8988T (cell line): ENCODE results near the gene PEX16.
A peak's percentile ranks its signal among the peaks of the same experiment; 100 is the strongest.

ENCODE experiments used
- DNase-seq: peaks from one replicate; pipeline ENCODE4 v3.0.0; 2011

Gene PEX16

GRCh38 chr11:45917623-45918330, at the start of gene PEX16:
Gene PEX16 (minus strand): TSS chr11:45917877. CDS start chr11:45917811, 66 bp downstream.
- peak; percentile 99 for DNase-seq

DNA sequence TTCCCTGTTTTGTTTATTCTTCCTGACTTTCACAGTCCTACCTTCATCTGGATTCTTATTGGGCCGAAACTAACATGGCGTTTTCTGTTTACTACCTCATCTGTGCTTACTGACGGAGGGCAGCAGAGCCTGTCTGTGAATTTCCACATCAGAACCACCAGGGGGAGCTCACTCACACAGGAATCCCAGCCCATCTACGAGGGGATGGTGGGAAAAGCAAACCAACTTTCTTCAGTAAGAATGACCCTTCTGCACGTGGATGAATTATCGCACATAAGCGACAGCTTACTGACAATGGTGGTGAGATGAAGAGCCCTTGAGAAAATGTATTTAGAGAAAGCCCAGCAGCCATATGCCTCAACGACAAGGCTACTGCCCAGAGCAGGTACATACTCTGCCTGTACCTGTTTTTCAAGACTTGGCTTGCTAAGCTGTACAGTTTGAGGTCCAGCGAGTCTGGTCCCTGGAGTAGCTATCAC, 47.3 kb upstream of the PEX16 start:
- peak; percentile 29 for DNase-seq

- no peak for DNase-seq
Measured at GRCh38 chr11:45961751-45962240, 44.1 kb upstream of the PEX16 start.

- DNase-seq: no peak
Measured at GRCh38 chr11:45960387-45961095, 42.9 kb upstream of the PEX16 start.

- DNase-seq: no peak
Measured at GRCh38 chr11:45959851-45960250, 42.2 kb upstream of the PEX16 start.

GRCh38 chr11:45949992-45950407, 32.3 kb upstream of the PEX16 start:
- DNase-seq: no peak

- DNase-seq: no peak
Measured at GRCh38 chr11:45948356-45948755, 30.7 kb upstream of the PEX16 start.

DNA sequence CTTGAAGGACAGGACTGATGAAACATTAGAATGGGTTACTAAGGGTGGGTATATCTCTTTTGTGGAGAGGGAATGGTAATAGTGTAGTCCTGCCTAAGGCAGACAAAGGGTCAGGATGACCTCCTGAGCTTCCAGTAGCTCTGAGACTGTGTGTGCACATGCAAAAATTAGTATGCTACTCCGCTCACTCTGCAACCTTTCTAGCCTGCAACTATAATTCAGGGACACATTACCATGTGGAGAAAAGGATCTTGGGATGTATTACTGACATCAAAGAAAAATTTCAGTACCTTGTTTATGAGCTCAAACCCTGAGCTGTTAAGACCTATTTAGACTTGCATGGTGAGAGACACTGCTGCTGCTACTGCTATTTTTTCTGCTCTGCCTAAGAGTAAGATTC, 30.2 kb upstream of the PEX16 start:
- no peak for DNase-seq

- DNase-seq: no peak
Measured at GRCh38 chr11:45945397-45945999, 27.8 kb upstream of the PEX16 start.

DNA sequence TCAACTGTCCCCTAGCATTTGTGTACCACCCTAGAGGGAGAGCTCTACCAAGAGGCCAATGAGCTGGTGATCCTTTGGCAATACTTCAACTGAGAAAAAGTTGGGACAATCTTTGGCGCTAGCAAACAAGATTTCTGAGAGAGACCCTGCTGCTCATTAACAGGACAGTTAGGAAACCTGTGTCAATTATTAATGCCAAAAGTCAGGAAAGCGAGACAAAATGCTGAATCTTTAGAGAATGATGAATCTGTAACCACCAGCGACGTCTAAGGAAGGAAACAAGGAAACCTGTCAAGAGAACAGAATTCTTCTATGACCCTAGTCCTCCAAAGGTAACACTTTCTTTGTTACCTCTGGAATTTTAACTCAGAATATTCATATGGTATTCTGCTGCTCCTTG, 24.7 kb upstream of the PEX16 start:
- DNase-seq: no peak

DNA sequence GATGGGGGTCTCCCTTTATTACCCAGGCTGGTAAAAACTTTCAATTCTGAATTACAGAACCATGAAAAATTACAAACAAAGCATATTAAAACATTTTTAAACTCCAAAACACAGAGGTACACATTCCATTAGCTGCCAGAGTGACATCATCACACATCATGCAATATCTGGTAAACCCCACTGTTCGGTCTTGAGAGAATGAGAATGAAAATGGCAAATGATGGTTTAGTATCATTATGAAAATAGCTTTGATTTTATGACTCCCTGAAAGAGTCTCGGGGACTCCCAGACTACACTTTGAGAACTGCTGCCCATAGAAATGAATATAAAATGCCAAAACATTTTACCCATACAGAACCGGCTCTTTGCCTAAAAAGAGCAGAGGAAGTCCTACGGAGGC, 23.6 kb upstream of the PEX16 start:
- DNase-seq: no peak

DNA sequence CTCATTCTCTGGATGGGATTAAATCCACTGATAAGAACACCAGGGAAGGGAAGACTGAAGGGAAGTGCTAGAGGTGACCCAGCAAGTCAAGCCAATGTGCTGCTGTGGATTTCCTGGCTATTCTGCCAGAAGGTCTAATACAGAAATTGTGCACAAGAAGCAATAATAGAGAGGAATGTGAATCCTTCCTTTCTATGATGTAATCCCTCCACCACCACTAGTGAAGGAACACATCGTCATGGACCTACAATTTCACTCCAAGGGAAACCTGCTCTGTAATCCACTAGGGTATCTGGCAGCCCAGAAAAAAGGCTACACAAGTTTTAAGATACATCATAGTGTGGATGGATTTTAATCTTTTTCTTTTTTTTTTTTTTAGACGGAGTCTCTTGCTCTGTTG, 22.2 kb upstream of the PEX16 start:
- DNase-seq: no peak

- DNase-seq: no peak
Measured at GRCh38 chr11:45937916-45938315, 20.2 kb upstream of the PEX16 start.

- DNase-seq: no peak
Measured at GRCh38 chr11:45936511-45937054, 18.9 kb upstream of the PEX16 start.

DNA sequence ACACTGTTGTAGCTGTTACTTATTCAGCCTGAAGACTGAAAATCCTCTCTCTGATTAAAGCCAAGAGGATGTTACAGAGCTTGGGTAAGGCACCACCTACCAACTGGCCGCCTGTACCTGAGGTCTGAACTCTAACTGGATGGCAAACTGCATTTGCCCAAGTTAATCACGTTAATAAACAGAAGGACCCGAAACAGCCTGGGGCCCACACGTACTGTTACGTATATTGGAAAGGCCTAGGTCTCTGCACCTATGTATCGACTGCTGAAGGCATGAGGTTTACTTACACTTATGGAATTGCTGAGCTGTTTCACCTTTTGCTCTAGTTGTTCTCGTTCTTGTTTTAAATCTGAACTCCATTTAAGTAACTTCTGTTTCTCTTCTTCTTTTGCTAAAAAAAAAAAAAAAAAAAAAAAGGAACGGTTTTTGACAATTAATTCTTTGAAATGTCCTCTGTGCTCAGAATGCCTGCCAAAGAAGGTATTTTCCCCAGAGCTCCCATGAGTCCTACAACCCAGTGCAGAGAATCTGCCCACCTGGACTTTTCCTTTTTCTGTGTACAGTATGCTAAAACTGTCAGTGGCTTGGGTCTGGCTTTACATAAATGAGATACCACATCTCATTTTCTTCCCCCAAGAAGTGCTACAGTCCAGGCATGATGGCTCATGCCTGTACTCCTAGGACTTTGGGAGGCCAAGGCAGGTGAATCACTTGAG, 17.8 kb upstream of the PEX16 start:
- no peak for DNase-seq

DNA sequence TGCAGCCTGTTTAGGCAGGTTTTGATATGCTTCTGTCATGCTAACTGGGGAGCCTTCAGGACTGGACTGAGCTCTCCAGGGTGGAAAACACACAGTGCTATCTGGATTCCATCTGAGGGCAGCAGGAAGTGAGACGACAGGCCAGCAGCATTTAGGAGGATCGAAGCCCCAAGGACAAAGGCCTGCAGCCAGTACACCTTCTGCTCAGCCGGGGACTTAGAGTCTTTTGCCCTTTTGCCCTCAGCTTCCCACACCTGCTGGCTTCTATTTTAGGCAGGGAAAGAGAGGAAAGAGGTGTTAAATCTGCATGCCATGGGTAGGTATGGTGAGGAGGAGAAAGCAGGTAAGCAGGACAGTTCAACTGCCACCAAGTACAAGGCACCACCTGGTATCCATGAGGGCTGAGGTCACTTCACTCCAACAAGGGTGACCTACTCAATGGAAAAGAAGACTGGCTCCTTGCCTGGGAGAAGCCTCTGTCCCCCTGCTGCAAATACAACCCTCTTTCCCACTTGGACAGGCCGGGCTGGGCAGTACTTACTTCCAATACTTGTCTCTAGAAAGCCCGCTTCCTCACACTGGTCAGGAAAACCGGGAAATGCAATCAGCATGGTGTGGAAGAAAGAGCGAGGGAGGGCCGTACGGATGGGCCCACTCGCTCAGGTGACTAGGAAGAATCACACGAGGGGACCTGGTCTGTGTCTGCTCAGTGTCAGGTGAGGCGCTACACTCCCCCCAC, 17.1 kb upstream of the PEX16 start:
- DNase-seq: no peak

DNA sequence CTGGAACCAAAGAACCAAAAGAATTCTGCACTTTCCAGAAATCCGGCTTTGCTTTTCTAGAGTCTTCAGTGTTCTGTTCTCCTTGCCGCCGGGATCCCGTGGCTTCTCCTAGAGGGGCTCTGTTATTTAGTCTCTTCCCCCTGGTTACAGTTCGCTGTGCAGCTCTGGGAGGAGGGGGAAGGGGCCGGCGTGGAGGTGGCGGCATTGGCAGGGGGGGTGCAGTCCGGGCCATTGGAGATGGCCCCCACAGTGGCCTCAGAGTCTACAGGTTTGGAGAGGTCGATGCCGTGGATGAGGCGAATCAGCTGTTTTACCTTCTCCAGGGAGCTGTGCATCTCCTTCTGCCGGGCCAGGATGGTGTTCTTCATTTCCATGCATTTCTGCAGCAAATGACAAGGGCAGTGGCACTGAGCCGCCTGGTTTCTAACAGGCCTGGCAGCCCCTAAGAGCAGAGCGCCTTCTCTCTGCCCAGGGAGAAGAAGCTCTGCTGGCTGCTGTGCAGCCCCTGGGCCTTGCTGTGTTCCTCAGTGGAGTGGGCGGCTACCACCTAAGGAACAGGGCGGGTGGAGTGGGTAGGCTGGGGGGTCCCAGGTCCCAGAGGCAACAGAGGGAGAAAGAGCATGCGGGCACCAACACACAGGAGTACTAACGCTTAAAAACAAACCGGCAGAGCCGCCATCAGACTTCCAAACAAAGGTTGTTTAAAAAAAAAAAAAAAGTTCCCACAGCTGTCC, 16.3 kb upstream of the PEX16 start:
- no peak for DNase-seq

DNA sequence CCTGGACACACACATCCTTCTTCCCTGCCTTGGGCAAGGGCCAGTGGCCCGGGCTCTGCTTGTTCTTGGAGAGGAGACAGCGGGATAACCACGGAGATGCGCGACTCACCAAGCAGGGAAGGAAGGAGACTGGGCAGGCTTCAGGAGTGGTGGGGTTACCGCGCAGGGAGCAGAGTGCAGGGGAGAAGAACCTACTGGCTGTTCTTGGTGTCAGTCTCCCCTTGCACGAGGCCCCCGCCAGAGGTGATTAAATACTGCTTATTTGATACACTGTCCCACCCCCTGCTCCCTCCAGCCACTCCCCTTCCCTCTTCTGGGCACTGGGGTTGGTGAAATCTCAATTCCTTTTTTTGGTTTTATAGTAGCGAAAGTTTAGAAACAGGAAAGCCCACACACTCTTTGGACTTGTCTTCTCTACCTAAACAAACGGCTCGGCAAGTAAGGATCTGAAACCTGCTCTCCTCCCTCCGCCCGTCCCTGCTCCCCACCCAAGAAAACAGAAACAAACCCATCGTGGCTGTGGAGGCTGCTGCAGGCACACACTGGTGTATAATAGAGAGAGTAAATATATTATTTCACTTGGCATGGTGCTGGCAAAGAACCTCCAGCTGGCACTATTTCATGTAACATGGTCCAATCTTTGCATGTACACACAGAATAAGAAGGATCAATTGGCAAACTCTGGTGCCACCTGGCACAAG, 15.6 kb upstream of the PEX16 start:
- no peak for DNase-seq

- no peak for DNase-seq
Measured at GRCh38 chr11:45932217-45932616, 14.5 kb upstream of the PEX16 start.

- DNase-seq: no peak
Measured at GRCh38 chr11:45931739-45932138, 14.1 kb upstream of the PEX16 start.
